ENCODE data around the gene HTR4. TPM values are rescaled to one million over a fixed set of nuclear protein-coding genes. Genes with fewer than 3 reads are reported as not detected.

The HTR4 gene
- total RNA-seq, 1 experiment from 2014 or later, result not detected

DNA sequence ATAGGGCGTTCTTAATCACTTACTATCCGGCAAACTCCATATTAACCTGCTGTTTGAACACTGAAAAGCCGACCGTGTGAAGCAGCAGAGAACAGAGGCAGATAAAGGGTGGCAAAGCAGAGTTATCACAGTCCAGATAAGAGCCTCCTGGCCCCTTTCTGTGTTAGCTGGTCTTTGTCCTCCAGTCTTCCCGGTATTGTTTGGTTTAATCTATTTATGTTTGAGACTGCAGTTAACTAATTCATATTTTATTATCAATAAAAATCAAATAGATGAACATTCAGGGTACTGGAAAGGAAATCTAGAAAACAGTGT is 6.0 kb upstream of the HTR4 start:
- TF ChIP-seq EZH2 (IDR thresholded peaks at IDR 0.05; ENCODE audit: borderline replicate concordance, low read depth, low read length, poor library complexity, severe bottlenecking) (no peak), CTCF (conservative IDR thresholded peaks at IDR 0.05; ENCODE audit: low read depth, low read length) (no peak)
- no peak for DNase-seq (ENCODE audit: low spot score)
- H3K27ac ChIP-seq (ENCODE audit: low read depth, low read length, poor library complexity, severe bottlenecking), result no peak overlapping the region
- no peaks in the 10 kb centered on the region for H3K36me3 ChIP-seq (ENCODE audit: insufficient read depth, low read length, poor library complexity, severe bottlenecking)
- intact Hi-C loops (cut with micrococcal nuclease; ENCODE audit: unreplicated experiment), result no loop called here
- POLR2A ChIA-PET (ENCODE audit: low non-redundant PET), result no interaction called here
- CTCF ChIA-PET, result no interaction called here
- no peaks in the 10 kb centered on the region for H3K4me1 ChIP-seq (ENCODE audit: insufficient read depth, low read length, poor library complexity, severe bottlenecking)
- no TSS peak for BruUV-seq (replicated peaks)
- peaks cover 76% of the 10 kb centered on the region for H3K27me3 ChIP-seq (replicated peaks; ENCODE audit: insufficient read depth, low read depth, low read length, poor library complexity)
- H3K4me3 ChIP-seq (ENCODE audit: low read depth, low read length, poor library complexity, severe bottlenecking), result no peak overlapping the region
- H3K9me3 ChIP-seq (ENCODE audit: low read depth, low read length, poor library complexity, severe bottlenecking), result no peaks in the 10 kb centered on the region

DNA sequence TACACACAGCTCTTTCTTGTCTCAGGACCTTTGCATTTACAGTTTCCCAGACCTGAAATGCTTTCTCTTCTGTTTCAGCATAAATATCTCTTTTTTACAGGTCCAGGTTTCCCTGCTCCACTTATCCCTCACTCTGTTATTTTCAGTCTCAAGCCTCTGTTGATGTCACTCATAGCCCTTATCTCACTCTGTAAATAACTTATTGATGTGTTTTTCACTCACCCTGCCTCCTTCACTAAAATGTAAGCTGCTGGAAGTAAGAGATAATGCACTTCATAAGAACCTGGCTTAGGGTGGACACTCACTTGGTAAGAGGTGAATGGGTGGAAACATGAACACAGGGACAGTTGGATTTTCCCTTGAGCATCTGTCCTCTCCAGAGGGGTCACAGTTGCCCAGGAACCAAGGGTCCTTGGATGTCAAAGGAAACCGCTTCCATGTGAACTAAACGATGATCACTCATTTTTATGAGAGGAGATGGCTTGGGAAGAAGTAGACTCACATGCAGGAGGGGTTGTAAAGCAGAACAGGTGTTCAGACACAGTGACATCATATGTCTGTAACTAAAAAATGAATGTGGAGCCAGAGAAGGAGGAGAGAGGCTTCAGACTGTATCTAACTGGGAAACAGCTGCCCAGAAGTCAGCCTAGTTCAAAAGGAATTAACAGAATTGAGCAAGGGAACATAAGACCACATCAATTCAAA is 5.5 kb upstream of the HTR4 start:
- no peak for DNase-seq (ENCODE audit: low spot score)
- TF ChIP-seq EZH2 (IDR thresholded peaks at IDR 0.05; ENCODE audit: borderline replicate concordance, low read depth, low read length, poor library complexity, severe bottlenecking) (no peak), CTCF (conservative IDR thresholded peaks at IDR 0.05; ENCODE audit: low read depth, low read length) (no peak)
- intact Hi-C loops (cut with micrococcal nuclease; ENCODE audit: unreplicated experiment), result no loop called here
- Histone ChIP-seq H3K27ac (ENCODE audit: low read depth, low read length, poor library complexity, severe bottlenecking) (no peak overlapping the region), H3K4me1 (ENCODE audit: insufficient read depth, low read length, poor library complexity, severe bottlenecking) (no peaks in the 10 kb centered on the region), H3K27me3 (replicated peaks; ENCODE audit: insufficient read depth, low read depth, low read length, poor library complexity) (peaks cover 81% of the 10 kb centered on the region), H3K36me3 (ENCODE audit: insufficient read depth, low read length, poor library complexity, severe bottlenecking) (no peaks in the 10 kb centered on the region), H3K4me3 (ENCODE audit: low read depth, low read length, poor library complexity, severe bottlenecking) (no peak overlapping the region), H3K9me3 (ENCODE audit: low read depth, low read length, poor library complexity, severe bottlenecking) (no peaks in the 10 kb centered on the region)
- POLR2A ChIA-PET (ENCODE audit: low non-redundant PET), result no interaction called here
- no TSS peak for BruUV-seq (replicated peaks)
- CTCF ChIA-PET, result no interaction called here

GRCh38 chr5:148653291-148653835 is 964 bp downstream of the HTR4 start:
- DNase-seq (ENCODE audit: low spot score), result no peak
- POLR2A ChIA-PET (ENCODE audit: low non-redundant PET), result no interaction called here
- CTCF ChIA-PET, result no interaction called here
- TF ChIP-seq CTCF (conservative IDR thresholded peaks at IDR 0.05; ENCODE audit: low read depth, low read length), result no peak
- TF ChIP-seq EZH2 (IDR thresholded peaks at IDR 0.05; ENCODE audit: borderline replicate concordance, low read depth, low read length, poor library complexity, severe bottlenecking), result no peak
- Histone ChIP-seq H3K4me1 (ENCODE audit: insufficient read depth, low read length, poor library complexity, severe bottlenecking) (no peaks in the 10 kb centered on the region), H3K27me3 (replicated peaks; ENCODE audit: insufficient read depth, low read depth, low read length, poor library complexity) (peaks cover 89% of the 10 kb centered on the region), H3K36me3 (ENCODE audit: insufficient read depth, low read length, poor library complexity, severe bottlenecking) (no peaks in the 10 kb centered on the region), H3K4me3 (ENCODE audit: low read depth, low read length, poor library complexity, severe bottlenecking) (no peak overlapping the region), H3K9me3 (ENCODE audit: low read depth, low read length, poor library complexity, severe bottlenecking) (no peaks in the 10 kb centered on the region), H3K27ac (ENCODE audit: low read depth, low read length, poor library complexity, severe bottlenecking) (no peak overlapping the region)
- BruUV-seq (replicated peaks), result no TSS peak
- intact Hi-C loops (cut with micrococcal nuclease; ENCODE audit: unreplicated experiment), result no loop called here
